T-helper 2 cell treated with Interferon-gamma antibody and Interleukin-4, amounts not matched to agents 5 μg/mL and 100 μg/mL, for 36 hours (primary cell): ENCODE measurements around the gene PDE6B.

ENCODE experiments used
- DNase-seq: peaks from one replicate; pipeline ENCODE4 v3.0.0; 2021; ENCODE audit warnings: low spot score
- H3K27ac Mint-ChIP-seq: one replicate; pipeline ENCODE4 v1.8.0; 2021; ENCODE audit warnings: mild to moderate bottlenecking, mixed read lengths
- H3K27me3 Mint-ChIP-seq: one replicate; pipeline ENCODE4 v1.8.0; 2021; ENCODE audit warnings: low read depth, mixed read lengths
- H3K36me3 Mint-ChIP-seq: one replicate; pipeline ENCODE4 v1.8.0; 2021; ENCODE audit warnings: low read depth, mixed read lengths
- H3K4me1 Mint-ChIP-seq: one replicate; pipeline ENCODE4 v1.8.0; 2021; ENCODE audit warnings: low read depth, mixed read lengths
- H3K4me3 Mint-ChIP-seq: one replicate; pipeline ENCODE4 v1.8.0; 2022; ENCODE audit warnings: mild to moderate bottlenecking, moderate library complexity, mixed read lengths
- H3K9me3 Mint-ChIP-seq: one replicate; pipeline ENCODE4 v1.8.0; 2021; ENCODE audit warnings: mixed read lengths

The PDE6B gene

GRCh38 chr4:658681-659667 is 33.6 kb downstream of the PDE6B start:
- H3K27me3 Mint-ChIP-seq = no peaks in the 10 kb centered on the region
- H3K27ac Mint-ChIP-seq = no peak overlapping the region
- no peak overlapping the region for H3K4me3 Mint-ChIP-seq
- H3K36me3 Mint-ChIP-seq = peaks cover 3% of the 10 kb centered on the region
- no peaks in the 10 kb centered on the region for H3K4me1 Mint-ChIP-seq
- H3K9me3 Mint-ChIP-seq = peaks cover 5% of the 10 kb centered on the region
- DNase-seq = no peak

GRCh38 chr4:659851-660250 is 34.5 kb downstream of the PDE6B start:
- Mint-ChIP-seq H3K36me3 (peaks cover 3% of the 10 kb centered on the region), H3K4me1 (peaks cover 1% of the 10 kb centered on the region), H3K4me3 (no peak overlapping the region), H3K9me3 (peaks cover 5% of the 10 kb centered on the region), H3K27me3 (no peaks in the 10 kb centered on the region), H3K27ac (peak overlapping the region; percentile 8)
- DNase-seq = no peak

DNA sequence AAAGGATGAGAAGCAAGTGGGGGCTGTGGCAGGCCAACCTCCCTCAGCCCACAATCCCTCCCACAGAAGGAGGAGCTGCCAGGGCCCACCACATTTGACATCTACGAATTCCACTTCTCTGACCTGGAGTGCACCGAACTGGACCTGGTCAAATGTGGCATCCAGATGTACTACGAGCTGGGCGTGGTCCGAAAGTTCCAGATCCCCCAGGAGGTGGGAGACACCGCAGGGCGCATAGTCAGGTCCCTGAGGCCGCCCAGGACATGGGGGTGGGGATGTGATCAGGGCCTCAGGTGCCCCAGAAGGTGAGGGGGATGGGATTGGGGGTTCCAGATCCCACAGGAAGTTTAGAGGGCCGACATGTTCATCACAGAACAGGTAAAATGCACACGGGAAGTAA is 35.0 kb downstream of the PDE6B start:
- Mint-ChIP-seq H3K4me3 (no peak overlapping the region), H3K9me3 (peaks cover 5% of the 10 kb centered on the region), H3K4me1 (peaks cover 1% of the 10 kb centered on the region), H3K27me3 (no peaks in the 10 kb centered on the region), H3K36me3 (peaks cover 3% of the 10 kb centered on the region), H3K27ac (no peak overlapping the region)
- no peak for DNase-seq

DNA sequence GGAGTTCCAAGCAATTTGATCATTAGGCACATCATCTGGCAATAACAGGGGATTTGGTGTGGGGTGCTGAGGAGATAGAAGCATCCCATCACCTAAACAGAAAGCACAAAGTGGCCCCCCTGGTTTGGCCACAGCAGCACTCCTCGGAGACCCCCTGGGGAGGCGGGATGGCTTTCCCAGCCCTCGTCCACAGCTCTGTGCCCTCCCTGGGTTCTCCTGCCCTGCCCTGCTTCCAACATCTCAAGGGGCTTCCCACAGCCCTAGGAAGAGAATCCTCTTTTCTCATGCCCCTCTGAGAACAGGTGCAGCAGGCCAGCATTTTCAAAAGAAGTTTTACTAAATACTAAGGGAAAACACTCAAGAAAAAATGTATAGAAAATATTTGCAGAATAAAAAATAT is 35.9 kb downstream of the PDE6B start:
- H3K27me3 Mint-ChIP-seq = no peaks in the 10 kb centered on the region
- H3K9me3 Mint-ChIP-seq = peaks cover 5% of the 10 kb centered on the region
- H3K4me1 Mint-ChIP-seq = peaks cover 1% of the 10 kb centered on the region
- peaks cover 3% of the 10 kb centered on the region for H3K36me3 Mint-ChIP-seq
- H3K27ac Mint-ChIP-seq = no peak overlapping the region
- no peak for DNase-seq
- H3K4me3 Mint-ChIP-seq = no peak overlapping the region

DNA sequence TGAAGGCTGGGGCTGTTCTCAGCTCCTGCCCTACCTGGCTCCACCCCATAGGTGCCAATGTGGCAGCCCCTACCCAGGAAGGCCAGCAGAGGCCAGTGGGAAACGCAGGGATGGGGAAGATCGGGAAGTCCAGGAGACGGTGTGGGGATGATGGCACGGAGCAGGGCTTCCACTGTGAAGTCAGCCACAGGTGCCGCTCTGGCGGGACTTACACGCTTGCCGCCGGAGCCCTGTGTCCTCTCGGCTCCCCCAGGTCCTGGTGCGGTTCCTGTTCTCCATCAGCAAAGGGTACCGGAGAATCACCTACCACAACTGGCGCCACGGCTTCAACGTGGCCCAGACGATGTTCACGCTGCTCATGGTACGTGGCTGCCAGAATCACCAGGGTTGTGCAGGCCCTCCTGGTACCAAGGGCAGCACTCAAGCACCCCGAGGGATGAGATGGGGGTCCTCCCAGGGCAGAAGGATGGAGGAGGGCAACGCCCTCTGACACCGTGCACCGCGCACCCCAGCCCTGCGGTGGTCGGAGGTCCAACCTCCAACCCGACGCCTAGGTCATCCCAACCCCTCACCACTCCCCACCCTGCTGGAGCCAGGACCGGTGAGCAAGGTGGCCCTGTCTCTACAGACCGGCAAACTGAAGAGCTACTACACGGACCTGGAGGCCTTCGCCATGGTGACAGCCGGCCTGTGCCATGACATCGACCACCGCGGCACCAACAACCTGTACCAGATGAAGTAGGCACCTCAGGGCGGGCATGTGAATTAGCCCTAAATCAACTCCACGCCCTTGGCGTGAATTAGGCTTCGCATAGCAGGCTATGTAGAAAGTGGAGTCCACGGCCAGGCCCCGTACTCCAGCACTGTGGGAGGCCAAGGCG is 36.7 kb downstream of the PDE6B start:
- peak overlapping the region; percentile 10 for H3K27ac Mint-ChIP-seq

DNA sequence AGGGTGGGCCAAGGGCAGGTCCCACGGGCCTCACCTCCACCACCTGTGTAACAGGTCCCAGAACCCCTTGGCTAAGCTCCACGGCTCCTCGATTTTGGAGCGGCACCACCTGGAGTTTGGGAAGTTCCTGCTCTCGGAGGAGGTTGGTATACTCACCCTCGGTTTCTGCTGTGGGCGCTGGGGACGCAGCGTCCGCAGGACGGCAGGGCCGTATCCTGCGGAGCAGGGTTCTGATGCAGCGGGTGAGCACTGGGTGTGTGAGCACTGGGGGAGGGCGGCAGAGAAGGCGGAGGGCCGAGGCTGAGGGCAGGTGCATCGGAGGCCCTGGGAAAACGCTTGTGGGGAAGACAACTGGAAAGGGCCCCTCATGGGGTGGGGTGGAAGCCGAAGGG is 37.7 kb downstream of the PDE6B start:
- peaks cover 5% of the 10 kb centered on the region for H3K9me3 Mint-ChIP-seq
- peak overlapping the region; percentile 79 for H3K4me3 Mint-ChIP-seq
- H3K4me1 Mint-ChIP-seq = peaks cover 1% of the 10 kb centered on the region
- DNase-seq = no peak
- H3K36me3 Mint-ChIP-seq = peaks cover 3% of the 10 kb centered on the region
- no peaks in the 10 kb centered on the region for H3K27me3 Mint-ChIP-seq
- H3K27ac Mint-ChIP-seq = peak overlapping the region; percentile 77

More for the DNA sequence above, 36.7 kb downstream of the PDE6B start:
- no peak for DNase-seq
- Mint-ChIP-seq H3K27me3 (no peaks in the 10 kb centered on the region), H3K4me1 (peaks cover 1% of the 10 kb centered on the region), H3K36me3 (peaks cover 3% of the 10 kb centered on the region), H3K9me3 (peaks cover 5% of the 10 kb centered on the region), H3K4me3 (peak overlapping the region; percentile 79)

DNA sequence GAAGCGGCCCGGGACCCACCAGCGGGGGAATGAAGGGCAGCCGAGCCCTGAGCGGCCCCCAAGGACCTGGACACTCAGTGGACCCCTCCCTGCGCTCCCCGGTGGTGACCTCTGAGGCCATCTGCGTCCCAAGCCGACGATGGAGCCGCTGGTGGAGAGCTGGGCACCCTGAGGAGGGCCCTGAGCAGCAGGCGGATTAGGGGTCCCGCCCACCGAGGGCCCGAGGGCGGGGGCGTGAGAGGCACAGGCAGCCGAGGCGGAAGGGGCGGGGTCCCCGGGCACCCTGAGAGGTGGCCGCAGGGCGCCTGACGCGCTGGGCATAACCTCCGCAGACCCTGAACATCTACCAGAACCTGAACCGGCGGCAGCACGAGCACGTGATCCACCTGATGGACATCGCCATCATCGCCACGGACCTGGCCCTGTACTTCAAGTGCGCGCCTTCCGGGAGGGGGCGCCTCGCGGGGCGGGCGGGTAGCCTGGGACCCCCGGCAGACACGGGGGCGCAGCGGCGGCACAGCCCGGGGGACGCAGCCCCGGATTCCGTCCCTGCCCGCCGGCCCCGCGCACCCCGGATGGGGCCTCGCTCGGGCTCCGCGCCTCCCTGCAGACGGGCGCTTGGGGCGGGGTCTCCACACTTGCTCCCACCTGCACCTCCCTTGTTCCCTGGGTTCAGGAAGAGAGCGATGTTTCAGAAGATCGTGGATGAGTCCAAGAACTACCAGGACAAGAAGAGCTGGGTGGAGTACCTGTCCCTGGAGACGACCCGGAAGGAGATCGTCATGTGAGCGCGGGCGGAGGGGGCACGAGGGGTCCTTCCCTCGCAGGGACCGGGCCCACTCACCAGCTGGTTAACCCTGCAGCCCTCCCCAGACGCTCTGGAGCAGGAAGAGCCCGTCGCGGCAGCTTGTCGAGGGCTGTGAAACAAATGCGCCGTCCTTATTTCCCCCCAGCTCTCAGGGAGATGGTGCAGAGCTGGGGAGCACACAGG is 38.4 kb downstream of the PDE6B start:
- Mint-ChIP-seq H3K27ac (peak overlapping the region; percentile 88), H3K36me3 (peaks cover 3% of the 10 kb centered on the region), H3K9me3 (peaks cover 5% of the 10 kb centered on the region), H3K4me3 (peak overlapping the region; percentile 79), H3K27me3 (no peaks in the 10 kb centered on the region), H3K4me1 (peaks cover 1% of the 10 kb centered on the region)
- DNase-seq = peak; percentile 69

GRCh38 chr4:664713-665231 is 39.4 kb downstream of the PDE6B start:
- H3K36me3 Mint-ChIP-seq = peaks cover 3% of the 10 kb centered on the region
- peaks cover 1% of the 10 kb centered on the region for H3K4me1 Mint-ChIP-seq
- peak overlapping the region; percentile 88 for H3K27ac Mint-ChIP-seq
- H3K4me3 Mint-ChIP-seq = peak overlapping the region; percentile 79
- no peaks in the 10 kb centered on the region for H3K27me3 Mint-ChIP-seq
- DNase-seq = no peak
- peaks cover 4% of the 10 kb centered on the region for H3K9me3 Mint-ChIP-seq

GRCh38 chr4:665381-665750 is 40.0 kb downstream of the PDE6B start:
- Mint-ChIP-seq H3K27ac (no peak overlapping the region), H3K36me3 (peaks cover 4% of the 10 kb centered on the region), H3K4me3 (no peak overlapping the region), H3K4me1 (peaks cover 1% of the 10 kb centered on the region), H3K27me3 (no peaks in the 10 kb centered on the region), H3K9me3 (no peaks in the 10 kb centered on the region)
- no peak for DNase-seq

GRCh38 chr4:665751-666435 is 40.5 kb downstream of the PDE6B start:
- Mint-ChIP-seq H3K27ac (no peak overlapping the region), H3K36me3 (peaks cover 8% of the 10 kb centered on the region), H3K9me3 (no peaks in the 10 kb centered on the region), H3K4me3 (no peak overlapping the region), H3K27me3 (no peaks in the 10 kb centered on the region), H3K4me1 (peaks cover 1% of the 10 kb centered on the region)
- DNase-seq = no peak

DNA sequence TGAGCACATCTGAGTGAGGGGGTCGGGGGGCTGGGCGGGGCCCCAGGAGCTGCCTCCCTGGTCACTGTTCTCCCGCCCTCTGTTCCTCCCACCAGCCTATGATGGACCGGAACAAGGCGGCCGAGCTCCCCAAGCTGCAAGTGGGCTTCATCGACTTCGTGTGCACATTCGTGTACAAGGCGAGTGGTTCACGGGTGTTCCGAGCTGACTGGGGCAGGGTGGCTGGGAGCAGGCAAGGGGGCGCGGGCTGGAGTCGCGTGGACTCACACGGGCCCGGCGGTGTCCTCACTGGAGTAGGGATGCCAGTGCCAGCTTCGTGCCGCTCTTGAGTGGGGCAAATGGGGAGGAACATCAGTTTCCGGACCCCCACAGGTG is 41.0 kb downstream of the PDE6B start:
- Mint-ChIP-seq H3K9me3 (no peaks in the 10 kb centered on the region), H3K36me3 (peaks cover 8% of the 10 kb centered on the region), H3K27ac (no peak overlapping the region), H3K4me3 (no peak overlapping the region), H3K27me3 (no peaks in the 10 kb centered on the region), H3K4me1 (peaks cover 1% of the 10 kb centered on the region)
- no peak for DNase-seq

GRCh38 chr4:666822-667544 is 41.6 kb downstream of the PDE6B start:
- Mint-ChIP-seq H3K36me3 (peaks cover 13% of the 10 kb centered on the region), H3K27ac (no peak overlapping the region), H3K27me3 (no peaks in the 10 kb centered on the region), H3K9me3 (no peaks in the 10 kb centered on the region), H3K4me3 (no peak overlapping the region), H3K4me1 (peaks cover 1% of the 10 kb centered on the region)
- DNase-seq = no peak
